WI38 (cell line): Measurements from ENCODE around the gene SLC49A4.

Source experiments
- H3K4me3 ChIP-seq: 2 replicates; pipeline ENCODE4 v1.5.1; 2011; ENCODE audit warnings: low read depth, mild to moderate bottlenecking, control low read depth, low read length
- CTCF ChIP-seq: IDR thresholded peaks from 2 replicates; pipeline ENCODE4 v1.5.1; 2012; ENCODE audit warnings: low read depth, mild to moderate bottlenecking, control low read depth, low read length

Gene SLC49A4

DNA sequence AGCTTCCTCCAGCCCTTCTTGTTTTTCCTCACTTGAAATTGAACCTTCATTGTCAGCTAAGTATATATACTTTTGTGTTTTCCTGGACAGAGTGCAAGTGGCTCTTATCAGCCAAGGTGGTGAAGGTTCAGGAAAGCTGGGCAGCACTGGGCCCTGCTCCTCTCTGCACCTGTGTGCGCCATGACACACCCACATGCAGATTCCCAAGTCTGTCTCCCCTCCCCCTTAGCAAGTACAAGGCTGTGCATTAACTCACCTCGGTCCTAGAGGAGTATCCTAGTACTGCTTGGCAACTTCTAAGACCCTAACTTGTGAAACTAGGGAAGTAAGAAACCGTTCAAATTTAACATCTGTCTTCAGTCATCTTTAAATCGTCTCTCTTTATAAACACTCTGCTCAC is 85.8 kb downstream of the SLC49A4 start:
- H3K4me3 ChIP-seq: no peak overlapping the region
- no peak for TF ChIP-seq CTCF

GRCh38 chr3:122882361-122882947 is 87.6 kb downstream of the SLC49A4 start:
- no peak overlapping the region for H3K4me3 ChIP-seq
- no peak for TF ChIP-seq CTCF

DNA sequence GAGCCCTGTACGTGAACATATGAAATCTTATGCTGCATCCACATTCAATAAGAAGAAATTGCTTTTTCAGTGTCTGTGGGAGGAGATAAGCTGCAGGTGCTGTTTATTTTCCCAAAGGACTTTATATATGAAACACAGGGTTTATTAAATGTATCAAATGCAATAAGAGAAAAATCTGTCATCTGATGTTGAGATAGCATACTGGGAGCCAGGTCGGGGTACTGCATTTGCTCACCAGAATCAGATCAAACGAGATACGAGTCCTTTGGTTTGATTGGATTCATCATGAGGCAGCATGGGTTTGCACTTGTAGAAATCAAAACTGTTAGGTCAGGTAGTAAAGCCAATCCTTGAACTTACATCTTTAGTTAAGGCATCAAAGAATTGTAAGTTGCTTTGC is 91.4 kb downstream of the SLC49A4 start:
- TF ChIP-seq CTCF: no peak
- H3K4me3 ChIP-seq: no peak overlapping the region

DNA sequence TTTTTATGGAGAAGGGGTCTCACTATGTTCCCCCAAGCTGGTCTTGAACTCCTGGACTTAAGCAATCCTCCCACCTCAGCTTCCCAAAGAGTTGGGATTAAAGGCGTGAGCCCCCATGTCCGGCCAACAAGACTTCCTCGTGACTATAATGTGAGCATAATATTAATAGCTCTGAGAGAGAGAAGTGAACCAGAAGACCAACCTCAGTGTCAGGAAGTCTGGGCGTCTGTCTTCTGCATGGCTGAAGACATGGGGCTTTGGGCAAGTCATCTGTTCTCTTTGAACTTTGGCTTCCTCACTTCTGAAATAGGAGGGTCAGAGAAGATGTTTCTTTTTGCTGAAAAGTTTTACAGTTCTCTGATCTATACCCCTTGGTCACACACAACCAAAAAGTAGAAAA is 92.1 kb downstream of the SLC49A4 start:
- H3K4me3 ChIP-seq: no peak overlapping the region
- TF ChIP-seq CTCF: no peak

- no peak for TF ChIP-seq CTCF
- no peak overlapping the region for H3K4me3 ChIP-seq
These were observed 95.3 kb downstream of the SLC49A4 start for GRCh38 chr3:122890077-122890719.

GRCh38 chr3:122890720-122891220 is 95.9 kb downstream of the SLC49A4 start:
- no peak overlapping the region for H3K4me3 ChIP-seq
- TF ChIP-seq CTCF: no peak

- H3K4me3 ChIP-seq: no peak overlapping the region
- TF ChIP-seq CTCF: no peak
These were observed 97.5 kb downstream of the SLC49A4 start for GRCh38 chr3:122892118-122892960.
